Transverse colon (tissue), 4 donors: ENCODE measurements around the gene VPS26B. TPM values are rescaled to one million over a fixed set of nuclear protein-coding genes. Genes with fewer than 3 reads are reported as not detected.

Experiments used
- DNase-seq: peaks from one replicate; pipeline ENCODE4 v3.0.0-alpha.2; 2019
- H3K27ac ChIP-seq, 4 donors: fragments of 200-600 bp; sonication (generic); 2 replicates each; pipeline ENCODE4 v1.5.1; 2016 to 2018; ENCODE audit warnings: inconsistent platforms in 4 of 4
- H3K27me3 ChIP-seq: fragments of 200-600 bp; sonication (generic); 2 replicates; pipeline ENCODE4 v1.5.1; 2017; ENCODE audit warnings: inconsistent platforms
- H3K36me3 ChIP-seq, 4 donors: fragments of 200-600 bp; sonication (generic); 2 replicates each; pipeline ENCODE4 v1.5.1; 2017 to 2019; ENCODE audit warnings: inconsistent platforms in 4 of 4
- H3K4me1 ChIP-seq, 4 donors: fragments of 200-600 bp; sonication (generic); 2 replicates each; pipeline ENCODE4 v1.5.1; 2017 to 2020; ENCODE audit warnings: inconsistent platforms in 4 of 4
- H3K4me3 ChIP-seq, 4 donors: fragments of 200-600 bp; sonication (generic); 1 replicate in 1 of 4; 2 replicates in 3 of 4; pipeline versions ENCODE4 v1.5.1 to v1.6.1; 2017 to 2019; ENCODE audit warnings: inconsistent platforms in 4 of 4
- H3K9me3 ChIP-seq, 2 donors: fragments of 200-600 bp; sonication (generic); 2 replicates each; pipeline ENCODE4 v1.5.1; 2017 to 2019; ENCODE audit warnings: inconsistent platforms in 2 of 2
- EP300 ChIP-seq: sonication (generic); formaldehyde crosslinking; IDR thresholded peaks from one replicate; pipeline ENCODE4 v1.6.1; 2017; ENCODE audit warnings: antibody characterized with exemption, low read depth
- POLR2A ChIP-seq: fragments of 450-650 bp; IDR thresholded peaks from one replicate; pipeline ENCODE4 v1.6.1; 2016; ENCODE audit warnings: antibody characterized with exemption, mild to moderate bottlenecking, moderate library complexity
- POLR2AphosphoS5 ChIP-seq, 3 donors: sonication (generic); formaldehyde crosslinking; IDR thresholded peaks; one replicate each; pipeline ENCODE4 v1.6.1; 2016; ENCODE audit warnings: antibody characterized with exemption in 3 of 3
- WGBS, 2 donors: methylation state at CpG; one replicate each; pipeline ENCODE4 v1.1.5; 2018; ENCODE audit warnings: low coverage in 1 of 2; 5-methylcytosine and 5-hydroxymethylcytosine counted together
- in situ Hi-C, 4 donors: fragments of 200-750 bp; cut with MboI; loops; one replicate each; pipeline versions ENCODE4 v1.15.0 to v1.15.1; 2017; ENCODE audit warnings: low sequenced_read_pairs in 3 of 4, low pct_ligation_motif_present in 1 of 4, low pct_unique_long_range_greater_than_20kb in 1 of 4
- intact Hi-C: fragments of 100-400 bp; cut with DNase I; formaldehyde crosslinking; loops from one replicate; pipeline ENCODE4 v1.15.1; 2023; ENCODE audit warnings: low total_unique reads
- total RNA-seq, 4 donors: library from RNA; depleted of rRNA; stranded (reverse); fragments of >200 nt; gene quantifications; one replicate each; pipeline ENCODE4 v1.1.0, GENCODE V29; 2016
- TF ChIP-seq, protein P1 (sequence below), 5 experiments: fragments of 200-600 bp in 3 of 5; fragments of 450-650 bp in 2 of 5; sonication (generic) in 3 of 5; IDR thresholded peaks; 1 replicate in 2 of 5; 2 replicates in 3 of 5; pipeline ENCODE4 v1.5.1; 2016 to 2017; ENCODE audit warnings: antibody characterized with exemption in 5 of 5, inconsistent platforms in 3 of 5, mild to moderate bottlenecking in 2 of 5, moderate library complexity in 1 of 5

The VPS26B gene
- total RNA-seq, 4 donors from 2014 or later: 32.8 to 49.4 (median 44.6) TPM

DNA sequence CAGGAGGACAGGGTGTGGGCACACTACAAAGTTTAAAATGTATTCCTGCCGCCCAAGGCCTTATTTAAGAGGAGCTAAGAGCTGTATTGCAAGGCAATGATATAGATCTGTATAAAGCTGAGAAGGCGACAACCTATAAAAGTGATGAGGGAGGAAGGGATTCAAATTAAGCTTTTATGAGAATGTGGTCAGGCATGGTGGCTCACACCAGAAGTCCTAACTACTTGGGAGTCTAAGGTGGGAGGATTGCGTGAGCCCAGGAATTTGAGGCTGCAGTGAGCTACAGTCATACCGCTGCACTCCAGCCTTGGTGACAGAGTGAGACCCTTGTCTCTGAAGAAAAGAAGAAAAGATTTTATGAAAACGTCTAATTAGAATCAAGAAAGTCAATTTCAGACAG, 42.0 kb downstream of the VPS26B start:
- WGBS, 2 donors: 71 to 83% methylated on average over 1 to 5 of the region's 5 CpGs
- Histone ChIP-seq H3K9me3 (no peaks in the 10 kb centered on the region), H3K4me3 (no peak overlapping the region), H3K27ac (no peak overlapping the region), H3K36me3 (peaks cover 0 to 13% (median 0%) of the 10 kb centered on the region in 4 donors), H3K27me3 (peaks cover 19% of the 10 kb centered on the region), H3K4me1 (peaks cover 0 to 10% (median 0%) of the 10 kb centered on the region in 4 donors)
- DNase-seq: no peak
- in situ Hi-C loops (no loop called here), intact Hi-C loops (no loop called here)
- TF ChIP-seq, protein P1, sequence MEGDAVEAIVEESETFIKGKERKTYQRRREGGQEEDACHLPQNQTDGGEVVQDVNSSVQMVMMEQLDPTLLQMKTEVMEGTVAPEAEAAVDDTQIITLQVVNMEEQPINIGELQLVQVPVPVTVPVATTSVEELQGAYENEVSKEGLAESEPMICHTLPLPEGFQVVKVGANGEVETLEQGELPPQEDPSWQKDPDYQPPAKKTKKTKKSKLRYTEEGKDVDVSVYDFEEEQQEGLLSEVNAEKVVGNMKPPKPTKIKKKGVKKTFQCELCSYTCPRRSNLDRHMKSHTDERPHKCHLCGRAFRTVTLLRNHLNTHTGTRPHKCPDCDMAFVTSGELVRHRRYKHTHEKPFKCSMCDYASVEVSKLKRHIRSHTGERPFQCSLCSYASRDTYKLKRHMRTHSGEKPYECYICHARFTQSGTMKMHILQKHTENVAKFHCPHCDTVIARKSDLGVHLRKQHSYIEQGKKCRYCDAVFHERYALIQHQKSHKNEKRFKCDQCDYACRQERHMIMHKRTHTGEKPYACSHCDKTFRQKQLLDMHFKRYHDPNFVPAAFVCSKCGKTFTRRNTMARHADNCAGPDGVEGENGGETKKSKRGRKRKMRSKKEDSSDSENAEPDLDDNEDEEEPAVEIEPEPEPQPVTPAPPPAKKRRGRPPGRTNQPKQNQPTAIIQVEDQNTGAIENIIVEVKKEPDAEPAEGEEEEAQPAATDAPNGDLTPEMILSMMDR (IDR thresholded peaks at IDR 0.05): no peak

DNA sequence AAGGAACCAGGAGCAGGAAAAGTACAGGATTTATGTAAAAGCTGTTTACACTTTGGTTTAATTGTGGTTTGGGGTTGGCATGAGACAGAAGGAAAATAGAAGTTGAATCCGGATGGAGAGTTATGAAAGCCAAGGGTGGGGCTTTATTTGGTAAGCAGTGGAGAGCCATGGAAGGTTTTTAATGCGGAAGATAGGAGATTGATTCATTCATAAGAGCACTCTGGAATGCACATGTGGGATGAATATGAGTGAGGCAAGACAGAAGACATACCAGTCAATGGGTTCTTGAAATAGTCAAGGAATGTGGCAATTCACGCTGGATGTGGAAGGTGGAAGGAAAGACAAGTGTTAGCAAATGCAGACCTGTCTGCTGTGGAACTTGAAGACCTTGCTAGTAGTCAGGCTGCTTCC, 42.4 kb downstream of the VPS26B start:
- in situ Hi-C loops (no loop called here), intact Hi-C loops (no loop called here)
- H3K4me1 ChIP-seq: peaks cover 0 to 10% (median 0%) of the 10 kb centered on the region in 4 donors
- no peak overlapping the region for H3K4me3 ChIP-seq
- H3K36me3 ChIP-seq: peaks cover 0 to 10% (median 0%) of the 10 kb centered on the region in 4 donors
- no peak for DNase-seq
- H3K27me3 ChIP-seq: peaks cover 23% of the 10 kb centered on the region
- no peaks in the 10 kb centered on the region for H3K9me3 ChIP-seq
- H3K27ac ChIP-seq: no peak overlapping the region
- WGBS, 2 donors: 19 to 30% methylated on average over 3 of the region's 3 CpGs
- TF ChIP-seq EP300 (no peak), POLR2AphosphoS5 (IDR thresholded peaks at IDR 0.05) (no peak), POLR2A (no peak)
- TF ChIP-seq, protein P1 (IDR thresholded peaks at IDR 0.05): no peak

DNA sequence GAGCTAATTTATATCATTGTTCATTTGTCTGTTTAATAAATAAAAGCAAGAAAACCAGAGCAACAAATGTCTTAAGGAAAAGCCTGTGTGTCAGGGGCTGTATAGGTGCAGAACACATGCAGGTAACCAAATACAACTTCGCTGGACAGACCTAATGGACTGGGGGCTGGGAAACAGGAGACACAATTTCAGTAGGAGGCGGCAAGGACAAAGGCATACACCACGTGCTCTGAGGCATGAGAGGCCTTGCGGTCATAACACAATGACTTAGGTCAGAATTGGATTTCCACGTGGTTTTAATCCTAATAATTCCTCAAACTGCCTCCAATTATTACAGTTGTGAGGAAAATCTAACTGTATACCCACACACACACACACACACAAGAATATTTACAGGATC, 43.0 kb downstream of the VPS26B start:
- DNase-seq: no peak
- Histone ChIP-seq H3K36me3 (peaks cover 0 to 9% (median 0%) of the 10 kb centered on the region in 4 donors), H3K27me3 (peaks cover 29% of the 10 kb centered on the region), H3K4me1 (peaks cover 0 to 10% (median 0%) of the 10 kb centered on the region in 4 donors), H3K4me3 (no peak overlapping the region), H3K27ac (no peak overlapping the region), H3K9me3 (no peaks in the 10 kb centered on the region)
- intact Hi-C loops (no loop called here), in situ Hi-C loops (no loop called here)
- 84% methylated on average over 5 of the region's 5 CpGs; no CpG with 5 or more reads in 1 of the 2 donors for WGBS, 2 donors
- no peak for TF ChIP-seq EP300
- TF ChIP-seq, protein P1 (IDR thresholded peaks at IDR 0.05): no peak
- no peak for TF ChIP-seq POLR2AphosphoS5 (IDR thresholded peaks at IDR 0.05)
- no peak for TF ChIP-seq POLR2A

DNA sequence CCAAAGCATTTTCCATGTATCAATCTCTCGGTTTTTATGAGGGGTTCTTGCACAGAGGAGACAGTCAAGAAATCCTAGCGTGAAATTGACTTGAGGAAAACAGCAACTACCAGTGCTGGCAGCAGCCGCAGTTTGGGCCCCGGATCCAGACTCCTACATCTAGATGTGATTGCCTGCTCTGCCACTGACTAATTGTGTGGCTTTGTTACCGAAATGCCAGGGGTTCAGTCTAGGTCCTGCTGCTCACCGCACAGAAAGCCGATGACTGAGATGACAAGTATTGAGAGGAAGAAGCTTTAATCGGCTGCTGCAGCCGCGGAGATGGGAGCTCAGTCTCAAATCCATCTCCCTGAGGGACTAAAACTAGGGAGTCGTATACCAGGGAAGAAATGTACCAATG, 43.5 kb downstream of the VPS26B start:
- Histone ChIP-seq H3K27ac (no peak overlapping the region), H3K4me3 (no peak overlapping the region), H3K9me3 (no peaks in the 10 kb centered on the region), H3K36me3 (peaks cover 0 to 6% (median 0%) of the 10 kb centered on the region in 4 donors), H3K27me3 (peaks cover 34% of the 10 kb centered on the region), H3K4me1 (peaks cover 0 to 10% (median 0%) of the 10 kb centered on the region in 4 donors)
- DNase-seq: no peak
- TF ChIP-seq POLR2AphosphoS5 (IDR thresholded peaks at IDR 0.05): no peak
- no peak for TF ChIP-seq POLR2A
- no peak for TF ChIP-seq EP300
- TF ChIP-seq, protein P1 (IDR thresholded peaks at IDR 0.05): no peak
- in situ Hi-C loops (no loop called here), intact Hi-C loops (no loop called here)
- 89% methylated on average over 11 of the region's 11 CpGs; no CpG with 5 or more reads in 1 of the 2 donors for WGBS, 2 donors
